Measurements from ENCODE around the gene MAML3.

MAML3 gene

GRCh38 chr4:139889901-139890300 lies 264.1 kb downstream of the MAML3 start:
- DNase-seq (ENCODE audit: low spot score), result no peak
- in situ Hi-C loops (cut with MboI; ENCODE audit: low sequenced_read_pairs, unreplicated experiment), result no loop called here
- TF ChIP-seq CTCF (IDR thresholded peaks at IDR 0.05; ENCODE audit: borderline replicate concordance, control extremely low read depth, extremely low read depth, insufficient read depth, missing control alignments), result no peak

GRCh38 chr4:139889264-139889663 lies 264.7 kb downstream of the MAML3 start:
- TF ChIP-seq CTCF (IDR thresholded peaks at IDR 0.05; ENCODE audit: borderline replicate concordance, control extremely low read depth, extremely low read depth, insufficient read depth, missing control alignments), result no peak
- in situ Hi-C loops (cut with MboI; ENCODE audit: low sequenced_read_pairs, unreplicated experiment), result no loop called here
- DNase-seq (ENCODE audit: low spot score), result no peak

GRCh38 chr4:139887962-139888735 lies 265.8 kb downstream of the MAML3 start:
- in situ Hi-C loops (cut with MboI; ENCODE audit: low sequenced_read_pairs, unreplicated experiment), result no loop called here
- no peak for TF ChIP-seq CTCF (IDR thresholded peaks at IDR 0.05; ENCODE audit: borderline replicate concordance, control extremely low read depth, extremely low read depth, insufficient read depth, missing control alignments)
- no peak for DNase-seq (ENCODE audit: low spot score)

- no peak for DNase-seq (ENCODE audit: low spot score)
- no peak for TF ChIP-seq CTCF (IDR thresholded peaks at IDR 0.05; ENCODE audit: borderline replicate concordance, control extremely low read depth, extremely low read depth, insufficient read depth, missing control alignments)
- in situ Hi-C loops (cut with MboI; ENCODE audit: low sequenced_read_pairs, unreplicated experiment), result no loop called here
These were observed 266.6 kb downstream of the MAML3 start for GRCh38 chr4:139887376-139887802.

- no peak for TF ChIP-seq CTCF (IDR thresholded peaks at IDR 0.05; ENCODE audit: borderline replicate concordance, control extremely low read depth, extremely low read depth, insufficient read depth, missing control alignments)
- no peak for DNase-seq (ENCODE audit: low spot score)
- in situ Hi-C loops (cut with MboI; ENCODE audit: low sequenced_read_pairs, unreplicated experiment), result no loop called here
These were observed 267.2 kb downstream of the MAML3 start for GRCh38 chr4:139886798-139887197.

GRCh38 chr4:139884438-139884837 lies 269.5 kb downstream of the MAML3 start:
- DNase-seq (ENCODE audit: low spot score), result no peak
- in situ Hi-C loops (cut with MboI; ENCODE audit: low sequenced_read_pairs, unreplicated experiment), result no loop called here
- TF ChIP-seq CTCF (IDR thresholded peaks at IDR 0.05; ENCODE audit: borderline replicate concordance, control extremely low read depth, extremely low read depth, insufficient read depth, missing control alignments), result no peak
